NCI-H510A (cell line): ENCODE data around the gene MAN1A1.

Experiments used
- DNase-seq: peaks from one replicate; lab custom pipeline; 2025; lab: John Stamatoyannopoulos, UW

Gene MAN1A1

GRCh38 chr6:119195204-119195603 is 154.4 kb downstream of the MAN1A1 start:
- DNase-seq = no peak

GRCh38 chr6:119193707-119194106 is 155.9 kb downstream of the MAN1A1 start:
- DNase-seq = no peak

- DNase-seq = no peak
Measured at GRCh38 chr6:119192200-119192599, 157.4 kb downstream of the MAN1A1 start.

GRCh38 chr6:119190176-119190575 is 159.4 kb downstream of the MAN1A1 start:
- DNase-seq = no peak

GRCh38 chr6:119189498-119189897 is 160.1 kb downstream of the MAN1A1 start:
- DNase-seq = no peak

- no peak for DNase-seq
Measured at GRCh38 chr6:119187596-119187995, 162.0 kb downstream of the MAN1A1 start.

GRCh38 chr6:119186490-119186889 is 163.1 kb downstream of the MAN1A1 start:
- no peak for DNase-seq

GRCh38 chr6:119184008-119184648 is 165.4 kb downstream of the MAN1A1 start:
- DNase-seq = no peak

- DNase-seq = no peak
Measured at GRCh38 chr6:119183457-119183856, 166.1 kb downstream of the MAN1A1 start.

- DNase-seq = no peak
Measured at GRCh38 chr6:119182875-119183274, 166.7 kb downstream of the MAN1A1 start.

GRCh38 chr6:119182216-119182803 is 167.3 kb downstream of the MAN1A1 start:
- DNase-seq = no peak

GRCh38 chr6:119181046-119181445 is 168.5 kb downstream of the MAN1A1 start:
- DNase-seq = no peak

- no peak for DNase-seq
Measured at GRCh38 chr6:119179842-119180241, 169.7 kb downstream of the MAN1A1 start.

- DNase-seq = no peak
Measured at GRCh38 chr6:119179062-119179461, 170.5 kb downstream of the MAN1A1 start.

GRCh38 chr6:119176445-119176844 is 173.1 kb downstream of the MAN1A1 start:
- no peak for DNase-seq

- DNase-seq = no peak
Measured at GRCh38 chr6:119174879-119175817, 174.4 kb downstream of the MAN1A1 start.

- no peak for DNase-seq
Measured at GRCh38 chr6:119174085-119174445, 175.5 kb downstream of the MAN1A1 start.

GRCh38 chr6:119173249-119174084 is 176.1 kb downstream of the MAN1A1 start:
- DNase-seq = peak; percentile 4

- no peak for DNase-seq
Measured at GRCh38 chr6:119172824-119173223, 176.7 kb downstream of the MAN1A1 start.

GRCh38 chr6:119171864-119172588 is 177.5 kb downstream of the MAN1A1 start:
- no peak for DNase-seq

- DNase-seq = no peak
Measured at GRCh38 chr6:119171088-119171841, 178.3 kb downstream of the MAN1A1 start.
